HG03521 (cell line): ENCODE data around the gene TBC1D1.
"Not testable (repeated sequence)": the region's sequence is repeated elsewhere in the genome, so short reads cannot be mapped to it uniquely, and the experiment has no call there.

Experiments used
- ATAC-seq: cut with Tn5 transposase; IDR thresholded peaks from one replicate; pipeline ENCODE4 v1.9.1; 2021; ENCODE audit warnings: mild to moderate bottlenecking, moderate library complexity; ENCODE audit not compliant: unreplicated experiment

TBC1D1 gene

GRCh38 chr4:37960679-37961450 lies 70.0 kb downstream of the TBC1D1 start:
- ATAC-seq = no peak

- no peak for ATAC-seq
These were observed 74.0 kb downstream of the TBC1D1 start for GRCh38 chr4:37964734-37965457.

- ATAC-seq = no peak
These were observed 75.2 kb downstream of the TBC1D1 start for GRCh38 chr4:37966044-37966443.

GRCh38 chr4:37967736-37968135 lies 76.9 kb downstream of the TBC1D1 start:
- ATAC-seq = no peak

- no peak for ATAC-seq
These were observed 77.9 kb downstream of the TBC1D1 start for GRCh38 chr4:37968747-37969146.

GRCh38 chr4:37970702-37971101 lies 79.8 kb downstream of the TBC1D1 start:
- no peak for ATAC-seq

GRCh38 chr4:37971202-37971601 lies 80.3 kb downstream of the TBC1D1 start:
- no peak for ATAC-seq

- ATAC-seq = no peak
These were observed 82.6 kb downstream of the TBC1D1 start for GRCh38 chr4:37973441-37973840.

GRCh38 chr4:37975321-37975822 lies 84.5 kb downstream of the TBC1D1 start:
- ATAC-seq = not testable (repeated sequence)

- ATAC-seq = no peak
These were observed 85.6 kb downstream of the TBC1D1 start for GRCh38 chr4:37976507-37976906.

- peak; percentile 83 for ATAC-seq
These were observed 86.1 kb downstream of the TBC1D1 start for GRCh38 chr4:37976991-37977470.

- ATAC-seq = peak; percentile 59
These were observed 86.8 kb downstream of the TBC1D1 start for GRCh38 chr4:37977471-37978247.

GRCh38 chr4:37978248-37978924 lies 87.5 kb downstream of the TBC1D1 start:
- peak; percentile 5 for ATAC-seq

GRCh38 chr4:37980246-37980645 lies 89.4 kb downstream of the TBC1D1 start:
- no peak for ATAC-seq

GRCh38 chr4:37981425-37981824 lies 90.5 kb downstream of the TBC1D1 start:
- ATAC-seq = no peak

- no peak for ATAC-seq
These were observed 91.2 kb downstream of the TBC1D1 start for GRCh38 chr4:37981844-37982720.

GRCh38 chr4:37982736-37983135 lies 91.9 kb downstream of the TBC1D1 start:
- no peak for ATAC-seq

- ATAC-seq = no peak
These were observed 93.1 kb downstream of the TBC1D1 start for GRCh38 chr4:37983951-37984350.

- ATAC-seq = no peak
These were observed 94.9 kb downstream of the TBC1D1 start for GRCh38 chr4:37985730-37986275.
